Measurements from ENCODE around the gene RFC3. TPM values are rescaled to one million over a fixed set of nuclear protein-coding genes. Genes with fewer than 3 reads are reported as not detected.

Gene RFC3
- total RNA-seq, 1 donor from 2014 or later: 5.0 TPM

GRCh38 chr13:33842986-33843385 lies 25.0 kb downstream of the RFC3 start:
- TF ChIP-seq, protein P1, sequence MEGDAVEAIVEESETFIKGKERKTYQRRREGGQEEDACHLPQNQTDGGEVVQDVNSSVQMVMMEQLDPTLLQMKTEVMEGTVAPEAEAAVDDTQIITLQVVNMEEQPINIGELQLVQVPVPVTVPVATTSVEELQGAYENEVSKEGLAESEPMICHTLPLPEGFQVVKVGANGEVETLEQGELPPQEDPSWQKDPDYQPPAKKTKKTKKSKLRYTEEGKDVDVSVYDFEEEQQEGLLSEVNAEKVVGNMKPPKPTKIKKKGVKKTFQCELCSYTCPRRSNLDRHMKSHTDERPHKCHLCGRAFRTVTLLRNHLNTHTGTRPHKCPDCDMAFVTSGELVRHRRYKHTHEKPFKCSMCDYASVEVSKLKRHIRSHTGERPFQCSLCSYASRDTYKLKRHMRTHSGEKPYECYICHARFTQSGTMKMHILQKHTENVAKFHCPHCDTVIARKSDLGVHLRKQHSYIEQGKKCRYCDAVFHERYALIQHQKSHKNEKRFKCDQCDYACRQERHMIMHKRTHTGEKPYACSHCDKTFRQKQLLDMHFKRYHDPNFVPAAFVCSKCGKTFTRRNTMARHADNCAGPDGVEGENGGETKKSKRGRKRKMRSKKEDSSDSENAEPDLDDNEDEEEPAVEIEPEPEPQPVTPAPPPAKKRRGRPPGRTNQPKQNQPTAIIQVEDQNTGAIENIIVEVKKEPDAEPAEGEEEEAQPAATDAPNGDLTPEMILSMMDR (IDR thresholded peaks at IDR 0.05): no peak
- H3K4me1 Mint-ChIP-seq (ENCODE audit: low read depth): no peaks in the 10 kb centered on the region
- DNase-seq (ENCODE audit: low spot score): no peak
- H3K36me3 Mint-ChIP-seq (ENCODE audit: low read depth): peaks cover 2% of the 10 kb centered on the region
- no peaks in the 10 kb centered on the region for H3K27me3 Mint-ChIP-seq (ENCODE audit: low read depth)
- H3K9me3 Mint-ChIP-seq (ENCODE audit: low read depth): no peaks in the 10 kb centered on the region
- H3K27ac Mint-ChIP-seq (ENCODE audit: unreplicated experiment): no peak overlapping the region
- no peak overlapping the region for H3K4me3 Mint-ChIP-seq (ENCODE audit: unreplicated experiment)

GRCh38 chr13:33845572-33846302 lies 27.8 kb downstream of the RFC3 start:
- Mint-ChIP-seq H3K27me3 (ENCODE audit: low read depth) (no peaks in the 10 kb centered on the region), H3K36me3 (ENCODE audit: low read depth) (peaks cover 2% of the 10 kb centered on the region), H3K4me3 (ENCODE audit: unreplicated experiment) (no peak overlapping the region), H3K9me3 (ENCODE audit: low read depth) (no peaks in the 10 kb centered on the region), H3K27ac (ENCODE audit: unreplicated experiment) (no peak overlapping the region), H3K4me1 (ENCODE audit: low read depth) (no peaks in the 10 kb centered on the region)
- DNase-seq (ENCODE audit: low spot score): no peak
- TF ChIP-seq, protein P1 (IDR thresholded peaks at IDR 0.05): no peak

GRCh38 chr13:33846303-33847062 lies 28.5 kb downstream of the RFC3 start:
- no peak for DNase-seq (ENCODE audit: low spot score)
- H3K27ac Mint-ChIP-seq (ENCODE audit: unreplicated experiment): no peak overlapping the region
- H3K4me3 Mint-ChIP-seq (ENCODE audit: unreplicated experiment): no peak overlapping the region
- no peaks in the 10 kb centered on the region for H3K27me3 Mint-ChIP-seq (ENCODE audit: low read depth)
- TF ChIP-seq, protein P1 (IDR thresholded peaks at IDR 0.05): no peak
- no peaks in the 10 kb centered on the region for H3K9me3 Mint-ChIP-seq (ENCODE audit: low read depth)
- no peaks in the 10 kb centered on the region for H3K4me1 Mint-ChIP-seq (ENCODE audit: low read depth)
- peaks cover 2% of the 10 kb centered on the region for H3K36me3 Mint-ChIP-seq (ENCODE audit: low read depth)

DNA sequence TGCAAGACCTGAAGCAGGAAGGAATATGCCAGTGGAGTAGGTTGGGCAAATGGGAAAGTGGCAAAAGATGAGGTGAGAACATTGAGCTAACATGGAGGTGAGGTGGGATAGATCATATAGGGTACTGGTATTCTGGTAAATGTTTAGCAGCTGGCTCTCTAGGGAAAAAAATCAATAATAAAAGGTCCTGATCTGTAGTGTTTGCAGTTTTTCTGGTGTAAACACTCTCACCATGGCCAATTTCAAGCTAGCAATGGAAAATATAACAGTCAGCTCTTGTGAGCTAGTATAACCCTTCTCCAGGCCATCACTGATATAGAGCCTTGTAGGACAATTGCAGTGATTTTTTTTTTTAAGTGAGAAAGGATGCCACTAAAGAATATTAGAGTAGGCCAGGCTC lies 31.3 kb downstream of the RFC3 start:
- Mint-ChIP-seq H3K9me3 (ENCODE audit: low read depth) (peaks cover 7% of the 10 kb centered on the region), H3K27ac (ENCODE audit: unreplicated experiment) (no peak overlapping the region), H3K36me3 (ENCODE audit: low read depth) (peaks cover 6% of the 10 kb centered on the region), H3K4me1 (ENCODE audit: low read depth) (no peaks in the 10 kb centered on the region), H3K27me3 (ENCODE audit: low read depth) (no peaks in the 10 kb centered on the region), H3K4me3 (ENCODE audit: unreplicated experiment) (no peak overlapping the region)
- TF ChIP-seq, protein P1 (IDR thresholded peaks at IDR 0.05): no peak
- DNase-seq (ENCODE audit: low spot score): no peak

GRCh38 chr13:33855371-33855895 lies 37.5 kb downstream of the RFC3 start:
- TF ChIP-seq, protein P1 (IDR thresholded peaks at IDR 0.05): no peak
- Mint-ChIP-seq H3K9me3 (ENCODE audit: low read depth) (peaks cover 16% of the 10 kb centered on the region), H3K27me3 (ENCODE audit: low read depth) (no peaks in the 10 kb centered on the region), H3K4me3 (ENCODE audit: unreplicated experiment) (no peak overlapping the region), H3K4me1 (ENCODE audit: low read depth) (no peaks in the 10 kb centered on the region), H3K27ac (ENCODE audit: unreplicated experiment) (no peak overlapping the region), H3K36me3 (ENCODE audit: low read depth) (peaks cover 7% of the 10 kb centered on the region)
- no peak for DNase-seq (ENCODE audit: low spot score)
